T-helper 2 cell (primary cell): ENCODE results near the gene TMEM114.

Experiments
- DNase-seq, 5 experiments: peaks; one replicate each; pipeline versions ENCODE4 v3.0.0 to v3.0.0-alpha.2; 2012 to 2022

The TMEM114 gene

DNA sequence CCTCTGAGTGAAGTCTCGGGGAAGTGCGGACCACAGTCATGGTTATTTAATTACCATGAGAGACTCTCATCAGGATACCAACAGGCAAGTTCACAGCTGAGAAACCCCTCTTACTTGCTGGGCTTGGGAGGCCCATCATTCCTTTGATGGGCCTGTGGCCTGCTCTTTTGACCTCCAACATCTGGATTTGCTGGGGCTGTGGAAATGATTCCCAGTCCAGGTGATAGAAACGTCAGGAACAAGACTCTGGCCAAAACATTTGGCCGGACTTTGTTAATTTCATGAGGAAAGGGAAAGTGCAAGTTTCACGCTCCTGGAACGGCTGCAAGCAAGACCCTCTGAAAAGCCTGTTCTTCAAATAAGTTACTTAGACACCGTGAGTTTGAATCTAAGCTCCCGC, 42.5 kb downstream of the TMEM114 start:
- no peak for DNase-seq

DNA sequence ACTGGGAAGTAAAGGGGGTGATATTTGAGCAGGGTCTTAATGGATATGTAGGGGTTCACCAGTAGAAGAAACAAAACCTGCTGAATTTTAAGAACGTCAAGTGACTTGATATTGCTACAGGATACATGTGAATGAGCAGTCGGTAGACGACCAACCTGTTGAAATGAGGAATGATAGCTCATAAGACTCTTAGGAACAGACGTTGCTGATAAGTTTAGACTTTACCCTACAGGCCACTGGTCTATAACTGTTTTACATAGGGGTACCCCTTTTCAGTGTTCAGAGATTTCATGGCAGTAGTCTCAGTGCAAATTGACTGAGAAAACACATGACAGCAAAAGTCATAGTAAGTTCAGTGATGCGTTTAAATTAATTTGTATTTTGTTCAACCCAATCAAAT, 45.9 kb downstream of the TMEM114 start:
- no peak for DNase-seq

GRCh38 chr16:8543258-8543657, 47.1 kb downstream of the TMEM114 start:
- no peak for DNase-seq

DNA sequence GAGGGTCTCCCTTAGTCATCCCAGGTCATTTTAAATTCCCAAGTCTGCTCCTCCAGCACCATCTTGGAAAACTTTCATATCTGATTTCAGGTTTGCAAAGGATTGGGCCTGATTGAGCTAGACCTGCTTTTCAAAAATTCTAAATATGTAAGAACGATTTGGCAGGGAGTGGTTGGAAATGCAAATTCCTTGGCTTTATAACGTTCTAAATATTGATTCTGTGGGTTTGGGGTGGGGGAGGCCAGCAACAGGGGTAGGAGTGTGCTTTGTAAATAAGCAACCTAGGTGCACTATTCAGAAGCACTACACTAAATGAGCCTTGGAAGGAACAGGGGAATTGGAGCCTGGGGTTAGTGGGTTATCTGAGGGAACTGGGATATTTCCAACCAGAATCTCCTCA, 47.9 kb downstream of the TMEM114 start:
- DNase-seq = no peak

DNA sequence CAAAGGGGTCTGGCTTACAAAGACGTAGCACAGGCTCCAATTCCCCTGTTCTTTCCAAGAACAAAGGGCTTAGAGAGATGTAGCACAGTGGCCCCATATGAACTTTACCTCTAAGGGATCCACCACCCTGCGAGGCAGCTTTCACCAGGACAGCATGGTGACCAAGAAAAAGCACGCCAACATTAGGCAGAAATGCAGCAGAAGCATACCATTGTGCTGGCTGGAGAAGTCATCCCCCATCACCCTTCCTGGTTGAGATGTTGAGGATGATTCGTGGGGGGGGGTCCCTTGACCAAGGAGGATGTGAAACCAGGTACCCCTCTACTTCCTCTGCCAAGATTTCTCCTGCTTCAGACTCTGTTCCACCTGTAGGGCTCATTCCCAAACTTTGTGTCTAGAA, 48.4 kb downstream of the TMEM114 start:
- DNase-seq = no peak

DNA sequence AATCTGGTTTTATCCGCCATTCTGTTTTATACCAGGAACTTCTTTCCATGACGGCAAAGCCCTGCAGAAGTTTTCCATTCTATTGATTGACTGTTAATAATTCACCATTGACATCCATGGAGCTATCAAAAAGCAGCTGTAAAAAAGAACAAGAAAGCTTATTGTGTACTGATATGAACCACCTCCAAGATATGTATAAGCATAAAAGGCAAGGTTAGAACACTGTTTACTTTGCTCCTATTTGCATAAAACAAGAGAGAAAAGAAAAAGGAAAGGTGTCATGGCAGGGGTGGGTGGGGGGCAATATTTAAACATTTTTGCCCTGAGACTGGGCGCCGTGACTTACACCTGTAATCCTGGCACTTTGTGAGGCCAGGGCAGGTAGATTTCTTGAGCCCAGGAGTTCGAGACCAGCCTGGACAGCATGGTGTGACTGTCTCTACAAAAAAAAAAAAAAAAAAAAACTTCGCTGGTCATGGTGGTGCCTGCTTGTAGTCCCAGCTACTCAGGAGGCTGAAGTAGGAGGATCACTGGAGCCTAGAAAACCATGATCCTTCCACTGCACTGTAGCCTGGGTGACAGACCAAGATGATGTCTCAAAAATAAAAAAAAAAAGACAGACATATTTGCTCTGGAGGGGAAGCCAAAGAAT, 52.5 kb downstream of the TMEM114 start:
- no peak for DNase-seq

- no peak for DNase-seq
Measured at GRCh38 chr16:8533509-8533908, 56.8 kb downstream of the TMEM114 start.

DNA sequence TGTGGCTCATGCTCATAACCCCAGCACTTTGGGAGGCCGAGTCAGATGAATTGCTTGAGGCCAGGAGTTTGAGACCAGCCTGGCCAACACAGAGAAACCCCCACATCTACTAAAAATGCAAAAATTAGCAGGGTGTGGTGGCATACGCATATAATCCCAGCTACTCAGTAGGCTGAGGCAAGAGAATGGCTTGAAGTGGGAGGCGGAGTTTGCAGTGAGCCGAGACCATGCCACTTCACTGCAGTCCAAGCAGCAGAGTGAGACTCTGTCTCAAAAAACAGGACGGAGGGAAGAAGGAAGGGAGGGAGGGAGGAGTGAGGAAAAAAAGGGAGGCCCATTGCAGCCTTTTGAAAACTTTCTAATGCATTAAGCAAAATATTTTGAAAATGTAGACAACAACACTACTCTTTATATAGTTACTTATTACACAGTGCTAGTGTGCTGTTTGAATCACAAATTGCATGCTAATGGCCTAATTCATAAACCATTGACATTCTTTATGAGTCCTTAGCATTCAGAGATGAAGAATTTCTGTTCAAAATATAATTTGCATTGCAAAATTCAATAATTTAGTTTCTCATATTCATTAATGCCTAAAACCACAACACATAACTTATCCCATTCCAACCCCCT, 59.4 kb downstream of the TMEM114 start:
- no peak for DNase-seq

- no peak for DNase-seq
Measured at GRCh38 chr16:8528471-8528870, 61.8 kb downstream of the TMEM114 start.

GRCh38 chr16:8523932-8524331, 66.4 kb downstream of the TMEM114 start:
- DNase-seq = no peak

DNA sequence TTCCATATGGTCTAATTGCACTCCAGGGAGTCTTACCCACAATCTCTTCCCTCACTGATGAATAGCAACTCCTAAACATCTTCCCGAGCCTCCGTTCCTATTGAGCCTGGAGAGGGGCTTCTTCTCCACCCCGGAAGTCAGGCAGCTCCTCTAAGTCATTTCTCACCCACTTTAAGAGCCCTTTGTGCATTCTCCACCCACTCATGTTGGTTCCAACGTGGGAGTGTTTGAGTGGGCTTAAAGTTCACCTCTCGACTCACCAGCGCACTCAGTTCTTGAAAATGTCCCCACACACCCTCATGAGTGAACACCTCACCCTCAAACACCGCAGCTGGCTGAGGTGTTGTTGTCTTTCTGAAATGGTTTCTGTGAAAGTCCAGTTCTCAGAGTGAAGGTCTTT, 67.6 kb downstream of the TMEM114 start:
- no peak for DNase-seq

DNA sequence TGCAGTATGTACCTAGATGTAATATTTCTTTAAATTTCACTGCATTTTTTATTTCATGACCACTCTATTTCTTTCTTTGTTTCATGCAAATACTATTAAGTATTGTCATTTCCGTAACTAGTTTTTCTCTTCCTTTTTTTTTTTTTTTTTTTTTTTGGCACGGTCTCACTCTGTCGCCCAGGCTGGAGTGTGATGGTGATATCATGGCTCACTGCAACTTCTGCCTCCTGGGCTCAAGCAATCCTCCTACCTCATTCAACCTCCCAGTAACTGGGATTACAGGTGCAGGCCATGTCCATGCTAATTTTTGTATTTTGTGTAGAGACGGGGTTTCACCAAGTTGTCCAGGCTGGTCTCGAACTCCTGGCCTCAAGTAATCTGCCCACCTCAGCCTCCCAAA, 70.7 kb downstream of the TMEM114 start:
- no peak for DNase-seq
